Lung (tissue), 12 donors: ENCODE results near the gene BHMT2. TPM values are rescaled to one million over a fixed set of nuclear protein-coding genes. Genes with fewer than 3 reads are reported as not detected.

ENCODE experiments used
- ATAC-seq: fragments of 200-7000 bp; cut with Tn5 transposase; one replicate; pipeline ENCODE4 v1.9.1; 2020; ENCODE audit warnings: moderate number of reproducible peaks; ENCODE audit not compliant: insufficient read depth, low FRiP score
- DNase-seq, 3 donors: peaks; one replicate each; pipeline ENCODE4 v3.0.0-alpha.2; 2013 to 2017
- H3K27ac ChIP-seq, 2 donors: one replicate each; pipeline ENCODE4 v1.5.1; 2013; ENCODE audit warnings: mild to moderate bottlenecking in 2 of 2, moderate library complexity in 2 of 2, control low read depth in 1 of 2, inconsistent platforms in 1 of 2, low read depth in 1 of 2, low read length in 1 of 2
- H3K27me3 ChIP-seq, 3 donors: one replicate each; pipeline ENCODE4 v1.5.1; 2013; ENCODE audit warnings: low read length in 2 of 3; ENCODE audit not compliant: control insufficient read depth in 3 of 3, insufficient read depth in 3 of 3
- H3K36me3 ChIP-seq, 4 donors: one replicate each; pipeline ENCODE4 v1.5.1; 2013; ENCODE audit warnings: low read length in 4 of 4, mild to moderate bottlenecking in 1 of 4, moderate library complexity in 1 of 4; ENCODE audit not compliant: control insufficient read depth in 4 of 4, insufficient read depth in 4 of 4
- H3K4me1 ChIP-seq, 5 donors: one replicate each; pipeline ENCODE4 v1.5.1; 2013; ENCODE audit warnings: low read length in 5 of 5, mild to moderate bottlenecking in 2 of 5, moderate library complexity in 1 of 5; ENCODE audit not compliant: control insufficient read depth in 5 of 5, insufficient read depth in 5 of 5
- H3K4me3 ChIP-seq: one replicate; pipeline ENCODE4 v1.5.1; 2013; ENCODE audit warnings: mild to moderate bottlenecking, control low read depth, moderate library complexity
- H3K9ac ChIP-seq, 2 donors: one replicate each; pipeline ENCODE4 v1.5.1; 2013; ENCODE audit warnings: low read length in 2 of 2, control low read depth in 1 of 2; ENCODE audit not compliant: insufficient read depth in 1 of 2
- H3K9me3 ChIP-seq, 4 donors: one replicate each; pipeline ENCODE4 v1.5.1; 2013; ENCODE audit warnings: low read length in 3 of 4, mild to moderate bottlenecking in 1 of 4, moderate library complexity in 1 of 4; ENCODE audit not compliant: control insufficient read depth in 4 of 4, insufficient read depth in 3 of 4
- WGBS, 2 donors: extraction: QIAGEN DNeasy Blood & Tissue Kit; methylation state at CpG; one replicate each; pipeline ENCODE4 v1.1.7; 2013; 5-methylcytosine and 5-hydroxymethylcytosine counted together
- polyA plus RNA-seq, 2 donors: library from polyadenylated mRNA; stranded (reverse); fragments of 200-250 nt; gene quantifications; one replicate each; pipeline ENCODE4 v1.2.1, GENCODE V29; 2013
- total RNA-seq, 2 donors: library from RNA; depleted of rRNA in 1 of 2; stranded (reverse); fragments of >200 nt in 1 of 2; gene quantifications; one replicate each; pipeline ENCODE4 v1.2.1, GENCODE V29; 2014 to 2021
- TF ChIP-seq, protein P1 (sequence below): IDR thresholded peaks from 2 replicates; pipeline ENCODE4 v1.5.1; 2012; ENCODE audit warnings: mild to moderate bottlenecking; ENCODE audit errors: control extremely low read depth, extremely low read depth
- donor health status: control.
- donor health status: control.
- donor health status: Bipolar disorder and iron deficiency.
- donor health status: healthy.
- donor health status: DM: yes; HTN: yes; CAD: no.

BHMT2 gene
- total and polyA plus RNA-seq, 4 donors: 1.0 to 4.6 (median 1.7) TPM

DNA sequence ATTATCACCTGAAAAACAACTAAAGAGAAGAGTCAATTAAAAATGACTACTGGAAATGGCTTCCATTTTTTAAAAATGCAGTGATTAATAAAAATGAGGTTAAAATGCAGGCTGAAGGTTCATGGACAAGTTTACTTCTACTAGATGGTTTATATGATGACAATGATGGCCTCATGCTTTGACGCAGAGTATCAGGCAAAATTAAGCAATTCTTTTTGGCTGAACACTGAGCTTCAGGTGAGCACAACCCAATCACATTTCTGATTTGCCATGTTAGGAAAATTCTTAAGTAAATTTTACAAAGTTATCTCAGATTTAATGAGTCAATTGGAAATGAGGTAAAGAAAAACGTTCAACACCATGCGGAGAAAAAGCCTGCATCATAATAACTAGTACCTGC is 22.4 kb upstream of the BHMT2 start:
- TF ChIP-seq, protein P1, sequence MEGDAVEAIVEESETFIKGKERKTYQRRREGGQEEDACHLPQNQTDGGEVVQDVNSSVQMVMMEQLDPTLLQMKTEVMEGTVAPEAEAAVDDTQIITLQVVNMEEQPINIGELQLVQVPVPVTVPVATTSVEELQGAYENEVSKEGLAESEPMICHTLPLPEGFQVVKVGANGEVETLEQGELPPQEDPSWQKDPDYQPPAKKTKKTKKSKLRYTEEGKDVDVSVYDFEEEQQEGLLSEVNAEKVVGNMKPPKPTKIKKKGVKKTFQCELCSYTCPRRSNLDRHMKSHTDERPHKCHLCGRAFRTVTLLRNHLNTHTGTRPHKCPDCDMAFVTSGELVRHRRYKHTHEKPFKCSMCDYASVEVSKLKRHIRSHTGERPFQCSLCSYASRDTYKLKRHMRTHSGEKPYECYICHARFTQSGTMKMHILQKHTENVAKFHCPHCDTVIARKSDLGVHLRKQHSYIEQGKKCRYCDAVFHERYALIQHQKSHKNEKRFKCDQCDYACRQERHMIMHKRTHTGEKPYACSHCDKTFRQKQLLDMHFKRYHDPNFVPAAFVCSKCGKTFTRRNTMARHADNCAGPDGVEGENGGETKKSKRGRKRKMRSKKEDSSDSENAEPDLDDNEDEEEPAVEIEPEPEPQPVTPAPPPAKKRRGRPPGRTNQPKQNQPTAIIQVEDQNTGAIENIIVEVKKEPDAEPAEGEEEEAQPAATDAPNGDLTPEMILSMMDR: no peak

DNA sequence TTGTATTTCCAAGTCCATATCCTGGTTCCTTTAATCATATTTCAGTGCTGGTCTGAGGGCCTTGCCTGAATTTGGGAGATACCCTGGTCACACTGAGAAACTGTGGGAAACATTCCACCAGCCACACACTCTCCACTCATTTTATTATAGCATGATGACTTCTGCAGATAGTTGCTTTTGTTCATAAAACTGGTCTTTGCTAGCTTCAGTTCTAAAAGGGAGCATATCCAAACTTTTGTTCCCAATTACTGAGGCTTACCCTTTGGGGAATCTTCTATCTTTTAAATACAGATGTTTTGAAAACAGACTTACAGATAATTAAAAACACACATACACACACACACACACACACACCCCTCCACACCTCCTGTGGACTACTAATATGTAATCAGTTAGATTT is 21.1 kb upstream of the BHMT2 start:
- Histone ChIP-seq H3K9me3 (peaks cover 0 to 3% (median 0%) of the 10 kb centered on the region in 4 donors), H3K4me1 (no peaks in the 10 kb centered on the region), H3K27ac (no peak overlapping the region), H3K9ac (no peak overlapping the region), H3K36me3 (no peaks in the 10 kb centered on the region), H3K4me3 (no peak overlapping the region), H3K27me3 (no peaks in the 10 kb centered on the region)
- TF ChIP-seq, protein P1: no peak
- no peak for DNase-seq
- no peak for ATAC-seq

More for the DNA sequence above, 22.4 kb upstream of the BHMT2 start:
- H3K4me3 ChIP-seq: no peak overlapping the region
- H3K4me1 ChIP-seq: no peaks in the 10 kb centered on the region
- H3K36me3 ChIP-seq: no peaks in the 10 kb centered on the region
- DNase-seq (no peak), ATAC-seq (no peak)
- 91 to 95% methylated on average over 3 of the region's 3 CpGs for WGBS, 2 donors
- H3K9ac ChIP-seq: no peak overlapping the region
- H3K27ac ChIP-seq: no peak overlapping the region
- H3K9me3 ChIP-seq: no peaks in the 10 kb centered on the region
- H3K27me3 ChIP-seq: no peaks in the 10 kb centered on the region

DNA sequence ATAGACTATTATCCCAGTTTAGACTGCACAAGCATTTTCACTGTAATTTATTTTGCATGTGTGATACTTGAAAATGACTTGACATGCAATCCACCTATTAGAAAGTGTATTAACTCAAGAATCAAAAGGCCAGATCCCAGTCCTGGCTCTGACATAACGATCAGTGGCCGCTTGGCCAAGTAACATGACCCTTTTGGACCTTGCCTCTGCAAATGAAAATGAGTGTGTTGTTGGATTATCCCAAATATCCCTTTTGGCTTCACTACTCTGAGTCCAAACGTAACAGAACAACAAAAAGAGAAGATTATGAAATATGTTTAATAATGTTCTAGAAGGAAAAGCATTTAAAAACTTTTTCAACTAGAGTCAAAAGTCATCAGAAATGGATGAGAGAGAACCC is 19.1 kb upstream of the BHMT2 start:
- Histone ChIP-seq H3K4me3 (no peak overlapping the region), H3K27me3 (no peaks in the 10 kb centered on the region), H3K27ac (no peak overlapping the region), H3K4me1 (no peaks in the 10 kb centered on the region), H3K9me3 (peaks cover 0 to 3% (median 0%) of the 10 kb centered on the region in 4 donors), H3K36me3 (no peaks in the 10 kb centered on the region), H3K9ac (no peak overlapping the region)
- TF ChIP-seq, protein P1: no peak
- 83 to 95% methylated on average over 3 of the region's 3 CpGs for WGBS, 2 donors
- DNase-seq: no peak
- no peak for ATAC-seq

DNA sequence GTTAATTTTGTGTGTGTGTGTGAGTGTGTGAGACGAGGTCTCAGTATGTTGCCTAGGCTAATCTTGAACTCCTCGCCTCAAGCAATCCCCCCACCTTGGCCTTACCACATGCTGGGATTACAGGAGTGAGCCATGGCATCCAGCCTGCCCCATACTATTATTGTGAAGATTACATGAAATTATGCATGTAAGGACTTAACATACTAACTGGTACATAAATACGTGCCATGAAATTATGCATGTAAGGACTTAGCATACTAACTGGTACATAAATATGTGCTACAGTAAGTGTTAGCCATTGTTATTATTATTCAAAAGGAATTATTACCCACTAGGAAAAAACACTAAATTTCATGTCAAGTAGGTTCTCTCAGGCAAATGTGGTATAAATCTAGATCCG is 16.2 kb upstream of the BHMT2 start:
- 92 to 94% methylated on average over 4 of the region's 4 CpGs for WGBS, 2 donors
- Histone ChIP-seq H3K27me3 (no peaks in the 10 kb centered on the region), H3K27ac (no peak overlapping the region), H3K9me3 (peaks cover 0 to 3% (median 0%) of the 10 kb centered on the region in 4 donors), H3K4me1 (no peaks in the 10 kb centered on the region), H3K9ac (no peak overlapping the region), H3K36me3 (no peaks in the 10 kb centered on the region), H3K4me3 (no peak overlapping the region)
- DNase-seq (no peak), ATAC-seq (no peak)
- TF ChIP-seq, protein P1: no peak
